CD4-positive, CD25-positive, alpha-beta regulatory T cell (primary cell): ENCODE data around the gene KYNU. TPM values are rescaled to one million over a fixed set of nuclear protein-coding genes. Genes with fewer than 3 reads are reported as not detected.
A peak's percentile ranks its signal among the peaks of the same experiment; 100 is the strongest.

Source experiments
- ATAC-seq, 2 donors: fragments of 150-1000 bp; cut with Tn5 transposase; one replicate each; pipeline ENCODE4 v1.10.0; 2021; ENCODE audit warnings: low read depth in 2 of 2, moderate number of reproducible peaks in 2 of 2, moderate library complexity in 1 of 2
- DNase-seq, 3 donors: peaks; one replicate each; pipeline versions ENCODE4 v3.0.0 to v3.0.0-alpha.2; 2012 to 2022; ENCODE audit warnings: mixed read lengths in 1 of 3
- H3K27ac ChIP-seq: one replicate; pipeline ENCODE4 v1.7.0; 2013; ENCODE audit warnings: mild to moderate bottlenecking, low read length; ENCODE audit not compliant: insufficient read depth, poor library complexity, severe bottlenecking
- H3K27me3 ChIP-seq: one replicate; pipeline ENCODE4 v1.7.0; 2013; ENCODE audit warnings: low read length; ENCODE audit not compliant: control insufficient read depth, insufficient read depth
- H3K36me3 ChIP-seq: one replicate; pipeline ENCODE4 v1.7.0; 2013; ENCODE audit warnings: mild to moderate bottlenecking, low read length, moderate library complexity; ENCODE audit not compliant: control insufficient read depth, insufficient read depth
- H3K4me1 ChIP-seq: 2 replicates; pipeline ENCODE4 v1.7.0; 2013; ENCODE audit warnings: mild to moderate bottlenecking, low read length; ENCODE audit not compliant: insufficient read depth, control insufficient read depth, poor library complexity, severe bottlenecking
- H3K4me3 ChIP-seq: one replicate; pipeline ENCODE4 v1.7.0; 2013; ENCODE audit warnings: low read depth, mild to moderate bottlenecking, low read length, moderate library complexity
- H3K9me3 ChIP-seq, 2 experiments: 1 replicate in 1 of 2; 2 replicates in 1 of 2; pipeline ENCODE4 v1.7.0; 2013; ENCODE audit warnings: low read length in 2 of 2, mild to moderate bottlenecking in 1 of 2, moderate library complexity in 1 of 2; ENCODE audit not compliant: control insufficient read depth in 2 of 2
- H3K27ac Mint-ChIP-seq, 3 donors: one replicate each; pipeline ENCODE4 v1.8.0; 2020 to 2022; ENCODE audit warnings: mild to moderate bottlenecking in 3 of 3, mixed read lengths in 3 of 3, moderate library complexity in 2 of 3
- H3K27me3 Mint-ChIP-seq: one replicate; pipeline ENCODE4 v1.8.0; 2022; ENCODE audit warnings: mild to moderate bottlenecking, mixed read lengths
- H3K36me3 Mint-ChIP-seq: one replicate; pipeline ENCODE4 v1.8.0; 2020; ENCODE audit warnings: mixed read lengths
- H3K4me1 Mint-ChIP-seq, 4 donors: one replicate each; pipeline ENCODE4 v1.8.0; 2020 to 2022; ENCODE audit warnings: mixed read lengths in 4 of 4, mild to moderate bottlenecking in 1 of 4
- H3K4me3 Mint-ChIP-seq, 4 donors: one replicate each; pipeline ENCODE4 v1.8.0; 2020 to 2022; ENCODE audit warnings: mild to moderate bottlenecking in 4 of 4, mixed read lengths in 4 of 4, moderate library complexity in 3 of 4
- H3K9me3 Mint-ChIP-seq, 7 donors: one replicate each; pipeline ENCODE4 v1.8.0; 2020 to 2022; ENCODE audit warnings: mixed read lengths in 7 of 7, mild to moderate bottlenecking in 3 of 7, moderate library complexity in 2 of 7
- polyA plus RNA-seq, 4 donors: library from polyadenylated mRNA; unstranded; fragments of 300-500 nt; fragmentation: Illumina TruSeq; gene quantifications; one replicate each; pipeline ENCODE4 v1.2.3, GENCODE V29; 2021
- total RNA-seq: library from RNA; stranded (reverse); gene quantifications from one replicate; pipeline ENCODE4 v1.2.3, GENCODE V29; 2022

Gene KYNU
- total and polyA plus RNA-seq, 5 donors from 2014 or later, result 0.08 TPM; not detected in 4

DNA sequence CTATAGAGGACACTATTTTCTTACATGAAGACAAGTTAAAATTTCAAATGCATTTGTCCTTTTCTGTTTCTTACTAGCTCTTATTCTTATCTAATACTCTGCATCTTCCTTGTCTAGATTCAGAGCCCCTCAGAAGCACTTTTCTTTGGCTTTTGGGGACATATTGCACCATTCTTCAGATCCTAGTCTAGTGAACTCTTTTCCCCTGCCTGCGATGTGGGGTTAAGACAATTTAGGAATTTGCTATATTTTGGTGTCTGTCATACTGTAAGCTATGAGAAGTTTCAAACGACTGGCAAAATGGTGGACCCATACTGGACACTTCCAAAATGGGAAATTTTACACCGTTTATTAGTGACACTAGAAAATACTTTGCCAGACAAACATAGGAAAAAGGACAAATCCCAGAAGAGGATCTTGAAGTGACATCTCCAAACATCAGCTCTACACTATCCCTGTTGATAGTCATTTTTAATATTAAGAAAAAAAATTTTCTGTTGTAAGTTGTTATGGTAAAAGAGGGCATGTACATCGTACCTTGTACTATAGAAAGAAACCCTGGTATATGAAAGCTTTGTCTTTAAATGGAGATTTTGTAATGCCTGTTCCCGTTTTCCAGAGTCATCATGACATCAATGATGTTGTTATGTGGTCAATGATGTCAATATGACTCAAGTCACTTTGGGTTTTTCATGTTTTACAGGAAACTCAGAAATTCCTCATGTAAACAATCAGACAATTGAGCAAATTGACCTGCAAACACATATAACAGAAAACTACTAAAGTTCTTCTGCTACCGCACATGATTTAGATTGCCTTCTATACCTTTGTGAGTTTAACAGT, 4.4 kb upstream of the KYNU start:
- H3K27me3 Mint-ChIP-seq, result no peaks in the 10 kb centered on the region
- Histone ChIP-seq H3K4me3 (no peak overlapping the region), H3K36me3 (no peaks in the 10 kb centered on the region), H3K4me1 (no peaks in the 10 kb centered on the region), H3K9me3 (no peaks in the 10 kb centered on the region), H3K27me3 (peaks cover 2% of the 10 kb centered on the region), H3K27ac (no peak overlapping the region)
- H3K4me3 Mint-ChIP-seq, result no peak overlapping the region
- no peaks in the 10 kb centered on the region for H3K36me3 Mint-ChIP-seq
- no peaks in the 10 kb centered on the region for H3K4me1 Mint-ChIP-seq
- DNase-seq (no peak), ATAC-seq (no peak)
- H3K9me3 Mint-ChIP-seq, result peaks cover 0 to 3% (median 0%) of the 10 kb centered on the region in 7 donors
- no peak overlapping the region for H3K27ac Mint-ChIP-seq

GRCh38 chr2:142873831-142874287, 3.6 kb upstream of the KYNU start:
- ATAC-seq, result no peak
- Histone ChIP-seq H3K36me3 (no peaks in the 10 kb centered on the region), H3K4me3 (no peak overlapping the region), H3K9me3 (no peaks in the 10 kb centered on the region), H3K27me3 (peaks cover 2% of the 10 kb centered on the region), H3K27ac (no peak overlapping the region), H3K4me1 (no peaks in the 10 kb centered on the region)
- no peaks in the 10 kb centered on the region for H3K36me3 Mint-ChIP-seq
- peaks cover 0 to 3% (median 0%) of the 10 kb centered on the region in 7 donors for H3K9me3 Mint-ChIP-seq
- H3K4me1 Mint-ChIP-seq, result no peaks in the 10 kb centered on the region
- H3K27me3 Mint-ChIP-seq, result no peaks in the 10 kb centered on the region
- H3K4me3 Mint-ChIP-seq, result no peak overlapping the region
- H3K27ac Mint-ChIP-seq, result no peak overlapping the region
- no peak for DNase-seq

GRCh38 chr2:142874293-142874814, 3.1 kb upstream of the KYNU start:
- DNase-seq (no peak), ATAC-seq (peak in 1 of 2 donors; percentile 48)
- no peaks in the 10 kb centered on the region for H3K27me3 Mint-ChIP-seq
- no peaks in the 10 kb centered on the region for H3K36me3 ChIP-seq
- peaks cover 0 to 3% (median 0%) of the 10 kb centered on the region in 7 donors for H3K9me3 Mint-ChIP-seq
- no peak overlapping the region for H3K4me3 Mint-ChIP-seq
- no peak overlapping the region for H3K4me3 ChIP-seq
- H3K27ac ChIP-seq, result no peak overlapping the region
- H3K4me1 ChIP-seq, result no peaks in the 10 kb centered on the region
- no peak overlapping the region for H3K27ac Mint-ChIP-seq
- H3K36me3 Mint-ChIP-seq, result no peaks in the 10 kb centered on the region
- peaks cover 2% of the 10 kb centered on the region for H3K27me3 ChIP-seq
- no peaks in the 10 kb centered on the region for H3K4me1 Mint-ChIP-seq
- no peaks in the 10 kb centered on the region for H3K9me3 ChIP-seq

GRCh38 chr2:142875010-142875409, 2.5 kb upstream of the KYNU start:
- H3K9me3 ChIP-seq, result no peaks in the 10 kb centered on the region
- no peaks in the 10 kb centered on the region for H3K36me3 ChIP-seq
- H3K27ac Mint-ChIP-seq, result no peak overlapping the region
- no peak overlapping the region for H3K4me3 Mint-ChIP-seq
- H3K36me3 Mint-ChIP-seq, result no peaks in the 10 kb centered on the region
- peaks cover 0 to 3% (median 0%) of the 10 kb centered on the region in 7 donors for H3K9me3 Mint-ChIP-seq
- H3K4me1 ChIP-seq, result no peaks in the 10 kb centered on the region
- H3K4me3 ChIP-seq, result no peak overlapping the region
- no peaks in the 10 kb centered on the region for H3K4me1 Mint-ChIP-seq
- no peak overlapping the region for H3K27ac ChIP-seq
- no peaks in the 10 kb centered on the region for H3K27me3 Mint-ChIP-seq
- peaks cover 2% of the 10 kb centered on the region for H3K27me3 ChIP-seq
- DNase-seq, result no peak
- no peak for ATAC-seq

- Histone ChIP-seq H3K27ac (no peak overlapping the region), H3K9me3 (no peaks in the 10 kb centered on the region), H3K36me3 (no peaks in the 10 kb centered on the region), H3K27me3 (peaks cover 2% of the 10 kb centered on the region), H3K4me1 (no peaks in the 10 kb centered on the region), H3K4me3 (no peak overlapping the region)
- Mint-ChIP-seq H3K4me3 (no peak overlapping the region), H3K36me3 (no peaks in the 10 kb centered on the region), H3K4me1 (no peaks in the 10 kb centered on the region), H3K27ac (no peak overlapping the region), H3K27me3 (no peaks in the 10 kb centered on the region), H3K9me3 (peaks cover 0 to 3% (median 0%) of the 10 kb centered on the region in 7 donors)
- ATAC-seq (no peak), DNase-seq (no peak)
These were observed 1.8 kb upstream of the KYNU start for GRCh38 chr2:142875652-142876051.

GRCh38 chr2:142876423-142876822, 1.0 kb upstream of the KYNU start:
- no peaks in the 10 kb centered on the region for H3K36me3 ChIP-seq
- H3K9me3 ChIP-seq, result no peaks in the 10 kb centered on the region
- H3K4me1 ChIP-seq, result no peaks in the 10 kb centered on the region
- H3K27me3 Mint-ChIP-seq, result no peaks in the 10 kb centered on the region
- ATAC-seq (no peak), DNase-seq (no peak)
- no peak overlapping the region for H3K27ac Mint-ChIP-seq
- peaks cover 2% of the 10 kb centered on the region for H3K27me3 ChIP-seq
- no peaks in the 10 kb centered on the region for H3K4me1 Mint-ChIP-seq
- H3K4me3 ChIP-seq, result no peak overlapping the region
- H3K9me3 Mint-ChIP-seq, result peaks cover 0 to 3% (median 0%) of the 10 kb centered on the region in 7 donors
- H3K36me3 Mint-ChIP-seq, result no peaks in the 10 kb centered on the region
- H3K27ac ChIP-seq, result no peak overlapping the region
- no peak overlapping the region for H3K4me3 Mint-ChIP-seq

DNA sequence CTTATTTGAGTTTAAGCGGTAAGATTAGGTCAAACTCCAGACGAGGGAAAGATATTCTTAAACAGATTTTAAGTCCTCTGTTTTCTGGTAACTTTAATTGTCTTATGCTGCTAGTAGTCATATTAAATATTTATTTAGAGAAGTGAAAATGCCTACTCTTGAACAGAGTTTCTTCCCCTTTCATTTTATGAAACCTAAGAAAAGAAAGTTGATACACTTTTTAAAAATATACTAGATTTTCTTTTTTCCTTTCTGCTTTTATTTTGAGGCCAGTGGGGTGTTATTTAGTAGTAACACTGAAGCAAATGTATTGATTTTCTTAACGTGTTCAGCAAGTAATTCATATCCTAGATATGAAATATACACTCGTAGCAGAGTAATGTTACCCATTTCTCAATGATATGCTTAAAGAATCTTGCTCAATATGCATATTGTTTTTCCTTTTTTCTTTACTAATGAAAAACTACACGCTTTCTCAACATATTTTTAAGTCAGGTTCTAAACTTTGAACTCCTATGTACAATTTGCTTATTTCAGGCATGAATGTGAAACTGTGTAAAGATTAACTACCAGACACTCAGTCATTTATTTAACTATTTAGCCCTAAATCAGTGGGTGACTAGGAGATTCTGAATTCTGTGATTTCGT, 691 bp downstream of the KYNU start:
- ATAC-seq, result no peak
- H3K27me3 Mint-ChIP-seq, result peaks cover 5% of the 10 kb centered on the region
- no peak overlapping the region for H3K4me3 Mint-ChIP-seq

More for the DNA sequence above, 691 bp downstream of the KYNU start:
- Histone ChIP-seq H3K4me3 (no peak overlapping the region), H3K9me3 (no peaks in the 10 kb centered on the region), H3K27ac (no peak overlapping the region), H3K27me3 (peaks cover 2% of the 10 kb centered on the region), H3K36me3 (no peaks in the 10 kb centered on the region), H3K4me1 (no peaks in the 10 kb centered on the region)
- no peaks in the 10 kb centered on the region for H3K4me1 Mint-ChIP-seq
- DNase-seq, result no peak
- H3K27ac Mint-ChIP-seq, result no peak overlapping the region
- H3K9me3 Mint-ChIP-seq, result peaks cover 0 to 3% (median 0%) of the 10 kb centered on the region in 7 donors
- H3K36me3 Mint-ChIP-seq, result no peaks in the 10 kb centered on the region
